GM19238 (cell line): ENCODE measurements around the gene PIPOX.

ENCODE experiments used
- DNase-seq: peaks from one replicate; pipeline ENCODE4 v3.0.0; 2011; ENCODE audit warnings: low spot score; ENCODE audit not compliant: insufficient read length

Gene PIPOX

GRCh38 chr17:29019475-29020181 is 23.3 kb upstream of the PIPOX start:
- DNase-seq = no peak

- no peak for DNase-seq
Observed at GRCh38 chr17:29020576-29020975, 22.4 kb upstream of the PIPOX start.

GRCh38 chr17:29021226-29021625 is 21.7 kb upstream of the PIPOX start:
- DNase-seq = no peak

- DNase-seq = no peak
Observed at GRCh38 chr17:29022074-29022473, 20.9 kb upstream of the PIPOX start.

- no peak for DNase-seq
Observed at GRCh38 chr17:29024316-29024952, 18.5 kb upstream of the PIPOX start.

- DNase-seq = no peak
Observed at GRCh38 chr17:29031488-29031887, 11.5 kb upstream of the PIPOX start.

- no peak for DNase-seq
Observed at GRCh38 chr17:29032013-29032856, 10.7 kb upstream of the PIPOX start.

GRCh38 chr17:29032857-29033197 is 10.1 kb upstream of the PIPOX start:
- no peak for DNase-seq

GRCh38 chr17:29034510-29034909 is 8.4 kb upstream of the PIPOX start:
- DNase-seq = no peak

GRCh38 chr17:29036584-29036983 is 6.4 kb upstream of the PIPOX start:
- DNase-seq = no peak

GRCh38 chr17:29037739-29038084 is 5.2 kb upstream of the PIPOX start:
- DNase-seq = no peak

- DNase-seq = no peak
Observed at GRCh38 chr17:29038085-29038795, 4.7 kb upstream of the PIPOX start.

- DNase-seq = no peak
Observed at GRCh38 chr17:29039764-29040598, 3.0 kb upstream of the PIPOX start.

GRCh38 chr17:29041091-29041490 is 1.9 kb upstream of the PIPOX start:
- no peak for DNase-seq

GRCh38 chr17:29041571-29041970 is 1.4 kb upstream of the PIPOX start:
- no peak for DNase-seq

GRCh38 chr17:29042026-29042678 is 789 bp upstream of the PIPOX start:
- no peak for DNase-seq

GRCh38 chr17:29043539-29044145 is 701 bp downstream of the PIPOX start:
- DNase-seq = no peak

- no peak for DNase-seq
Observed at GRCh38 chr17:29045026-29045425, 2.1 kb downstream of the PIPOX start.

GRCh38 chr17:29045734-29046472 is 3.0 kb downstream of the PIPOX start:
- no peak for DNase-seq
